ENCODE measurements around the gene HLA-DQA2.
A peak's percentile ranks its signal among the peaks of the same experiment; 100 is the strongest.
"Not testable (repeated sequence)": the region's sequence is repeated elsewhere in the genome, so short reads cannot be mapped to it uniquely, and the experiment has no call there.

HLA-DQA2 gene

DNA sequence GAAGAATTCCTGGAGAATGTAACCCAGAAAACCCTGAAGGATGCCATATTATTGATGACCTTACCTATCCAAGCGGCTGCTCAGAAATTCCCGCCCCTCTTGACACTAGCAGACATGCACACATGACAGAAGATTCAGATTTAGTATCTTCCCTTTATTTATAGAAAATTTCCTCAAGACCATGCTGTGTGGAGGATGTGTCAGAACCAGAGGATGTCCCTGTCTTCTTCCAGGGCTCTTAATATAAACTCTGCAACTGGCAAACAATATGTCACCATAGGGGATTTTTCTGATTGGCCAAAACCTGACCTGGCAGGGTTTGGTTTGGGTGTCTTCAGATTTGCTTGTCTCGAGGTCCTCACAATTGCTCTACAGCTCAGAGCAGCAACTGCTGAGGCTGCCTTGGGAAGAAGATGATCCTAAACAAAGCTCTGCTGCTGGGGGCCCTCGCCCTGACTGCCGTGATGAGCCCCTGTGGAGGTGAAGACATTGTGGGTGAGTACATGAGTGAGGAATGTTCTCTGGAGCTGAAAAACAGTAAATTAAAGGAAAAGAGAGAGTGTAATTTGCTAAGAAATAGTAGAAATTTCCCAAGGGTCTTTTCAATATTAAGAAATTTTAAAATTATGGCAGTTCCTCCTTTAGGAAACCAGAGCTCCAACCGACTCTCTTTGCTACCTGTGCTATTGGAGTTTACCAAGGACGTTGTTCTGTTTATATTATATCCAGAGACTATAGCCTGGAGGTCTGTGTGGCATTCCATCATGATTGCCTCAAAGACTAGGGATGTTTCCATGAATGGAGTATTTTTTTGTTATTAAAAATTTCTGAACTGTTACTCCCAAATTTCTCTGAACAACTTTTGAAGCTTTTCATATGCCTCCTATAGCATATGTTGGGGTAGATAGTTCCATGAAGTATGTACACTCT lies at the start of gene HLA-DQA2:
TSS of gene HLA-DQA2 (plus strand) at position 361 of the 930 bp plus-strand sequence. CDS start at position 414, 53 bp downstream.
- no peak for DNase-seq
- Histone ChIP-seq H3K27me3 (no peaks in the 10 kb centered on the region), H3K4me1 (no peaks in the 10 kb centered on the region), H3K9me3 (no peaks in the 10 kb centered on the region), H3K36me3 (no peaks in the 10 kb centered on the region), H3K4me3 (no peak within 1 kb of the TSS), H3K27ac (no peak within 1 kb of the TSS)
- TF ChIP-seq, protein P1, sequence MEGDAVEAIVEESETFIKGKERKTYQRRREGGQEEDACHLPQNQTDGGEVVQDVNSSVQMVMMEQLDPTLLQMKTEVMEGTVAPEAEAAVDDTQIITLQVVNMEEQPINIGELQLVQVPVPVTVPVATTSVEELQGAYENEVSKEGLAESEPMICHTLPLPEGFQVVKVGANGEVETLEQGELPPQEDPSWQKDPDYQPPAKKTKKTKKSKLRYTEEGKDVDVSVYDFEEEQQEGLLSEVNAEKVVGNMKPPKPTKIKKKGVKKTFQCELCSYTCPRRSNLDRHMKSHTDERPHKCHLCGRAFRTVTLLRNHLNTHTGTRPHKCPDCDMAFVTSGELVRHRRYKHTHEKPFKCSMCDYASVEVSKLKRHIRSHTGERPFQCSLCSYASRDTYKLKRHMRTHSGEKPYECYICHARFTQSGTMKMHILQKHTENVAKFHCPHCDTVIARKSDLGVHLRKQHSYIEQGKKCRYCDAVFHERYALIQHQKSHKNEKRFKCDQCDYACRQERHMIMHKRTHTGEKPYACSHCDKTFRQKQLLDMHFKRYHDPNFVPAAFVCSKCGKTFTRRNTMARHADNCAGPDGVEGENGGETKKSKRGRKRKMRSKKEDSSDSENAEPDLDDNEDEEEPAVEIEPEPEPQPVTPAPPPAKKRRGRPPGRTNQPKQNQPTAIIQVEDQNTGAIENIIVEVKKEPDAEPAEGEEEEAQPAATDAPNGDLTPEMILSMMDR (IDR thresholded peaks at IDR 0.05): no peak
- intact Hi-C loops (cut with DNase I; ENCODE audit: low total_unique reads): loop anchor here (10.0 kb wide), 1 partner anchor 96 kb away; no protein-coding TSS in a partner anchor

DNA sequence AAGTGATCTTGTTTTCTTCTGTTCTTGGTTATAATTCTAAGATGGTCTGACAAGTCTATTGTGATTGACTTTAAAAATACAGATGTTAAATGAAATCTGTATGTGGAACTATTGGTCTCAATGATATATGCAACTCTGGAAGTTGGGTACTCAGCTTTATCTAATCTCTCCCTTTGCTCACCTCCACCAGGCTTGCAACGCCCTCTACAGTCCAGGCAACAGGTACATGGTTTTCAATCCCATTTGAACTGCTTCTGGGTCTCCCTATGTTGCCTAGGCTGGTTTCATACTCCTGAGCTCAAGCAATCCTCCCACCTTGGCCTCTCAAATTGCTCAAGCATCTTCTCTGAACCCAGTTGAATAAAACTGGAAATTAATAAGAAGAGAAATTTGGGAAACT lies 49.2 kb upstream of the HLA-DQA2 start:
- Histone ChIP-seq H3K27me3 (no peaks in the 10 kb centered on the region), H3K4me1 (no peaks in the 10 kb centered on the region), H3K9me3 (no peaks in the 10 kb centered on the region), H3K27ac (no peak overlapping the region), H3K4me3 (no peak overlapping the region), H3K36me3 (no peaks in the 10 kb centered on the region)
- intact Hi-C loops (cut with DNase I; ENCODE audit: low total_unique reads): no loop called here
- TF ChIP-seq, protein P1 (IDR thresholded peaks at IDR 0.05): peak in 1 of 2 experiments; percentile 12
- DNase-seq: peak in 1 of 2 donors; percentile 30

DNA sequence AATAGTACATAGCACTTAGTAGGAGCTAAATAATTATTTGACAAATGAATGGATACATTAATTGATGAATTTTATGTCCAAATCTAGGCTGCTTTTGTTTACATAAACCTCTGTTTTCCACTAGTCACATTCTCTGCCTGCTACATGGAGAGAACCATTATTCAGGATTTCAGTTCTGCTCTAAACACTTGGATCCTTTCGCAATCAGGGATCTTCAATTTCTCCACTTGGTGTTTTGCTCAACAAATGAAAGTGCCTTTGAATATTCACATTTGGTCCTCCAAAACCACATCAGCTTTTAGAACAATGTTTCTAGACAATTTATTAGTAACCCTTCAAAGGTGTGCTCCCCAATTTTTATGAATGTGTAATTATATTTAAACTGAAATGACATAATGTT lies 44.2 kb upstream of the HLA-DQA2 start:
- no peak for DNase-seq
- Histone ChIP-seq H3K4me1 (no peaks in the 10 kb centered on the region), H3K4me3 (no peak overlapping the region), H3K27ac (no peak overlapping the region), H3K27me3 (peaks cover 0 to 9% of the 10 kb centered on the region in 2 donors), H3K36me3 (no peaks in the 10 kb centered on the region), H3K9me3 (no peaks in the 10 kb centered on the region)
- intact Hi-C loops (cut with DNase I; ENCODE audit: low total_unique reads): no loop called here
- TF ChIP-seq, protein P1 (IDR thresholded peaks at IDR 0.05): no peak

DNA sequence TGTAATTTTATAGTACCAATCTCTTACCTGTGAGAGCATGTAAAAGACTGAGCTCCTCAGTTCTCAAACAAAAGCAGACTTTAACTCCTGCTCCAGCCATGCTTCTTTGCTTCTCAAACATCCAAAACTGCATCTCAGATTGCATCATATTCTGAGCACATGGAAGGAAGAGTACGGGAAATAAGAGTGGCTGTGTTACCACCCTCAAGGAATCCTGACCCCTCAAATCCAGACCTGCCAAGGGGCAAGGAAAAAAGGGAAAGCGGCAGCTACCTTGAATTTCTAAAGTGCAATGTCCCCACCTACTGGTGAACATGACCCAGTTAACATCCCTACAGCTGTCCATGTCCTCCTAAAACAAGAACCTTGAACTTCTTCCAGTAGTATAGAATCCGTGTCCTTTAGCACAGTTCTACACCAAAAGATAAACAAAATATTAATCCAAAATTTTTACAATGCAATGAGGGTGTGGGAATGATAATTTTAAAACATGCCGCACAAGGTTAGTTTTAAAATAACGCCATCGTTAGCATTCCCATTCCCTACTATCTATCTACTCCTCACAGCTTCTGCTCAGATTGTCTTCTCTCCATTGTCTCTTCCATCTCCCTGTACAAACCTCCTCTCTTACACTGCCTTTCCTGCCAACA lies 40.7 kb upstream of the HLA-DQA2 start:
- H3K27me3 ChIP-seq: peaks cover 0 to 10% of the 10 kb centered on the region in 2 donors
- intact Hi-C loops (cut with DNase I; ENCODE audit: low total_unique reads): loop anchor here (5.0 kb wide), 1 partner anchor 288 kb away; no protein-coding TSS in a partner anchor
- no peak for DNase-seq

DNA sequence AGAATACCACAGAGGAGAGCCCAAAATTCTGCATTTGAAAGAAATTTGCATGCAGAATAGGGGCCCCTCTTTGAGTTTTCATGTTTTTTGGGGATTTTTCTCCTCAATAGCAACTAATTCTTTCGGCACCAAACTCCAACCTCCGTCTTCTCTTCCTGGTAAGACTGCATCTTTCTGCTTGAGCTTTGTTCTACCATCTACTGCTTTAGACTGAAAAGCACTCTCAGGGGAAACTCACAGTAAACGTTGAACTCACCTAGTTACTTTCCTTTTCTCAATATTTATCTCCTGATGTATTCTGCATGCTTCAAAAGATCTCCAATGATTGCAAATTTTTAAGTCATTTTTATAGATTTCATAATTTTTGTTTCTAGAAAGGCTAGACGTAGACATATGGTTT lies 37.8 kb upstream of the HLA-DQA2 start:
- Histone ChIP-seq H3K27me3 (peaks cover 0 to 5% of the 10 kb centered on the region in 2 donors), H3K9me3 (no peaks in the 10 kb centered on the region), H3K27ac (no peak overlapping the region), H3K4me1 (no peaks in the 10 kb centered on the region), H3K4me3 (no peak overlapping the region), H3K36me3 (no peaks in the 10 kb centered on the region)
- TF ChIP-seq, protein P1 (IDR thresholded peaks at IDR 0.05): no peak
- intact Hi-C loops (cut with DNase I; ENCODE audit: low total_unique reads): loop anchor here (5.0 kb wide), 1 partner anchor 291 kb away; no protein-coding TSS in a partner anchor
- no peak for DNase-seq

More for the DNA sequence above, 40.7 kb upstream of the HLA-DQA2 start:
- no peaks in the 10 kb centered on the region for H3K9me3 ChIP-seq
- TF ChIP-seq, protein P1 (IDR thresholded peaks at IDR 0.05): peak; percentile 63 to 69
- H3K36me3 ChIP-seq: no peaks in the 10 kb centered on the region
- no peak overlapping the region for H3K4me3 ChIP-seq
- H3K27ac ChIP-seq: no peak overlapping the region
- H3K4me1 ChIP-seq: no peaks in the 10 kb centered on the region

DNA sequence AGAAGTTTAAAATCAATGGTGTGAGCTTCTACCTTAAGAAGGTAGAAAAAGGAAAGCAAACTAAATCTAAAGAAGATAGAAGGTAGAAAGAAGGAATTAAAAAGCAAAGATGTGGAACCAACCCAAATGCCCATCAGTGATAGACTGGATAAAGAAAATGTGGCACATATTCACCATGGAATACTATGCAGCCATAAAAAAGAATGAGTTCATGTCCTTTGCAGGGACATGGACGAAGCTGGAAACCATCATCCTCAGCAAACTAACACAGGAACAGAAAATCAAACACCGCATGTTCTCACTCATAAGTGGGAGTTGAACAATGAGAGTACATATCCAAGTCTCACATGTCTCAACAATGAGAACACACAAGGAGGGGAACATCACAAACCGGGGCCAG lies 36.0 kb upstream of the HLA-DQA2 start:
- H3K27me3 ChIP-seq; H3K4me3 ChIP-seq; H3K27ac ChIP-seq; H3K9me3 ChIP-seq; intact Hi-C loops (cut with DNase I; ENCODE audit: low total_unique reads); H3K4me1 ChIP-seq; DNase-seq; H3K36me3 ChIP-seq: not testable (repeated sequence)

All from tibial artery (tissue), 4 donors.